Cardiac septum (tissue), 1 donor: ENCODE measurements around the gene OR4N2. TPM values are rescaled to one million over a fixed set of nuclear protein-coding genes. Genes with fewer than 3 reads are reported as not detected.
"Not testable (repeated sequence)": the region's sequence is repeated elsewhere in the genome, so short reads cannot be mapped to it uniquely, and the experiment has no call there.

Experiments
- DNase-seq: peaks from one replicate; pipeline ENCODE4 v3.0.0-alpha.2; 2020; ENCODE audit warnings: low spot score
- intact Hi-C: fragments of 100-400 bp; cut with DNase I; formaldehyde crosslinking; loops from one replicate; pipeline ENCODE4 v1.14.0; 2022
- total RNA-seq: library from RNA; stranded (reverse); fragmentation: NEBNext Ultra II Directional; extraction: Animal tissue kit (Norgen Biotek cat#: 25700); gene quantifications from one replicate; pipeline ENCODE4 v1.2.1, GENCODE V29; 2021
- donor health status: DM: no; HTN: no; CAD: no.

Gene OR4N2
- total RNA-seq, 1 donor from 2014 or later = not detected

DNA sequence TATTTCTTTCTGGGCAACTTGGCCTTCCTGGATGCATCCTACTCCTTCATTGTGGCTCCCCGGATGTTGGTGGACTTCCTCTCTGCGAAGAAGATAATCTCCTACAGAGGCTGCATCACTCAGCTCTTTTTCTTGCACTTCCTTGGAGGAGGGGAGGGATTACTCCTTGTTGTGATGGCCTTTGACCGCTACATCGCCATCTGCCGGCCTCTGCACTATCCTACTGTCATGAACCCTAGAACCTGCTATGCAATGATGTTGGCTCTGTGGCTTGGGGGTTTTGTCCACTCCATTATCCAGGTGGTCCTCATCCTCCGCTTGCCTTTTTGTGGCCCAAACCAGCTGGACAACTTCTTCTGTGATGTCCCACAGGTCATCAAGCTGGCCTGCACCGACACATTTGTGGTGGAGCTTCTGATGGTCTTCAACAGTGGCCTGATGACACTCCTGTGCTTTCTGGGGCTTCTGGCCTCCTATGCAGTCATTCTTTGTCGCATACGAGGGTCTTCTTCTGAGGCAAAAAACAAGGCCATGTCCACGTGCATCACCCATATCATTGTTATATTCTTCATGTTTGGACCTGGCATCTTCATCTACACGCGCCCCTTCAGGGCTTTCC is 24.2 kb downstream of the OR4N2 start:
- DNase-seq, intact Hi-C loops: not testable (repeated sequence)

GRCh38 chr14:19828314-19828713 is 24.7 kb downstream of the OR4N2 start:
- DNase-seq = no peak
- intact Hi-C loops = no loop called here

- DNase-seq, intact Hi-C loops: not testable (repeated sequence)
Observed at GRCh38 chr14:19834203-19834848, 30.8 kb downstream of the OR4N2 start.

- intact Hi-C loops = no loop called here
- DNase-seq = no peak
Observed at GRCh38 chr14:19838433-19838832, 34.9 kb downstream of the OR4N2 start.

DNA sequence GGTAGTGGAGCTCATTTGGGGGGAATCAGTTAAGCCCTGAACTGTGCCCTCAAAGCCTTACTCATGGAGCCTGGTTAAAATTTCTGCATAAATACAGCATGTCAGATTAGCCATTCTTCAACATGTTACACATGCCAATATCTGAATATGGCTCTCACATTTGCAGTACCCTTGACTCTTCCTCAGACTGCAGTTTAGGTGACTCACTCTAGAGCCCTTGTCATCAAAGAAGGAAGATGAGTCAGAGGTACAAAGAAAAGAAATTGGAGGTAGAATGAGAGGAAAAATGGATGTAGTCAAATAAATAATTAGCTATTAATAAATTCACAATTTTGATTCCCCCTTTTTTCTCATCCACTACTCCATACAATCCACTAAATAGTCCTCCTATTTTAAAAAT is 47.8 kb downstream of the OR4N2 start:
- no peak for DNase-seq
- intact Hi-C loops = no loop called here

DNA sequence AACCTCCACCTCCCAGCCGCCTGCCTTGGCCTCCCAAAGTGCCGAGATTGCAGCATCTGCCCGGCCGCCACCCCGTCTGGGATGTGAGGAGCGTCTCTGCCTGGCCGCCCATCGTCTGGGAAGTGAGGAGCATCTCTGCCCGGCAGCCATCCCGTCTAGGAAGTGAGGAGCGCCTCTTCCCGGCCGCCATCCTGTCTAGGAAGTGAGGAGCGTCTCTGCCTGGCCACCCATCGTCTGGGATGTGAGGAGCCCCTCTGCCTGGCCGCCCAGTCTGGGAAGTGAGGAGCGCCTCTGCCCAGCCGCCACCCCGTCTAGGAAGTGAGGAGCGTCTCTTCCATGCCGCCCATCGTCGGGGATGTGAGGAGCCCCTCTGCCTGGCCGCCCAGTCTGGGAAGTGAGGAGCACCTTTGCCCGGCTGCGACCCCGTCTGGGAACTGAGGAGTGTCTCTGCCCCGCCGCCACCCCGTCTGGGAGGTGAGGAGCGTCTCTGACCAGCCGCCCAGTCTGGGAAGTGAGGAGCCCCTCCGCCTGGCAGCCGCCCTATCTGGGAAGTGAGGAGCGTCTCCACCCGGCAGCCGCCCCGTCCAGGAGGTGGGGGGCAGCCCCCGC is 62.6 kb downstream of the OR4N2 start:
- DNase-seq, intact Hi-C loops: not testable (repeated sequence)

DNA sequence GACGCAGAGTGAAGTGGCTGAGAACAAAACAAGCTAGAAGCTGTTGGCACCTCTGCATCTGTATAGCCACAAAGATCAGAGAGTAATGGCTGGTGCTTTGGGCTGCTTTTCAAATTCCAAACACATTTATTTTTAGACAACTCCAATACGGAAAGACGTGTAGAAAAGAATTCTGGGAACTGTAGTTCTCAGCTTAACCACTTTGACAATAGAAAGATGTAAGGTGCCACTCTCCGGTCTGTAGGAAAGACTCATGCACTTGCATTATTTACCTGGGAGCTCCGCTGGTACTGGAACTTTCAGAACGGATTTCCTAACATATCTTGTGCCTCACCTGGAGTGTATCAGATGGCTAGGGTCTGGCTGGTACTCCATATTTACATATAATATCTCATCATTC is 69.6 kb downstream of the OR4N2 start:
- intact Hi-C loops = no loop called here

GRCh38 chr14:19874842-19875241 is 71.3 kb downstream of the OR4N2 start, which contains the start of gene OR4K2:
Gene OR4K2, plus strand, starts transcription at chr14:19875142. Its CDS starts 1,126 bp downstream, at chr14:19876268.
- intact Hi-C loops = no loop called here
- no peak for DNase-seq

More for the DNA sequence above, 69.6 kb downstream of the OR4N2 start:
- DNase-seq = no peak

GRCh38 chr14:19878029-19878642 is 74.6 kb downstream of the OR4N2 start:
- no peak for DNase-seq
- intact Hi-C loops = no loop called here

Other genes with a start within 250 kb of the OR4N2 start
- not detected for gene OR11H2, start 89.9 kb upstream of the OR4N2 start, total RNA-seq
- gene OR4Q3, start 60.2 kb upstream of the OR4N2 start, total RNA-seq = not detected
- gene OR4M1, start 30.3 kb upstream of the OR4N2 start, total RNA-seq = not detected
- gene OR4K2, start 71.4 kb downstream of the OR4N2 start, total RNA-seq = not detected
- gene OR4K5, start 116.8 kb downstream of the OR4N2 start, total RNA-seq = not detected
- not detected for gene OR4K1, start 127.1 kb downstream of the OR4N2 start, total RNA-seq
- not detected for gene OR4K15, start 171.8 kb downstream of the OR4N2 start, total RNA-seq
- gene OR4Q2, start 198.4 kb downstream of the OR4N2 start, total RNA-seq = not detected
- not detected for gene OR4K14, start 215.5 kb downstream of the OR4N2 start, total RNA-seq
- not detected for gene OR4K13, start 232.3 kb downstream of the OR4N2 start, total RNA-seq